GM12865 (cell line): ENCODE data around the gene FZD2.
"Not testable (repeated sequence)": the region's sequence is repeated elsewhere in the genome, so short reads cannot be mapped to it uniquely, and the experiment has no call there.

Experiments used
- DNase-seq: peaks from one replicate; pipeline ENCODE4 v3.0.0; 2010; ENCODE audit warnings: low read depth
- H3K4me3 ChIP-seq: 2 replicates; pipeline ENCODE4 v1.5.1; 2011; ENCODE audit warnings: mild to moderate bottlenecking, low read depth, low read length, control low read depth
- CTCF ChIP-seq: IDR thresholded peaks from 2 replicates; pipeline ENCODE4 v1.5.1; 2011; ENCODE audit warnings: low read length, control low read depth, low read depth, inconsistent platforms; ENCODE audit not compliant: insufficient read depth; ENCODE audit errors: missing control alignments

Gene FZD2

GRCh38 chr17:44584443-44584842 is 27.2 kb downstream of the FZD2 start:
- DNase-seq = no peak
- no peak for TF ChIP-seq CTCF
- no peak overlapping the region for H3K4me3 ChIP-seq

GRCh38 chr17:44585315-44585714 is 28.0 kb downstream of the FZD2 start:
- H3K4me3 ChIP-seq = no peak overlapping the region
- DNase-seq = no peak
- no peak for TF ChIP-seq CTCF

- no peak overlapping the region for H3K4me3 ChIP-seq
- no peak for DNase-seq
- no peak for TF ChIP-seq CTCF
Observed at GRCh38 chr17:44587339-44587738, 30.1 kb downstream of the FZD2 start.

- H3K4me3 ChIP-seq = no peak overlapping the region
- no peak for TF ChIP-seq CTCF
- DNase-seq = no peak
Observed at GRCh38 chr17:44589316-44590071, 32.2 kb downstream of the FZD2 start.

GRCh38 chr17:44590072-44590462 is 32.8 kb downstream of the FZD2 start:
- H3K4me3 ChIP-seq, DNase-seq: not testable (repeated sequence)

GRCh38 chr17:44590762-44591161 is 33.5 kb downstream of the FZD2 start:
- DNase-seq, H3K4me3 ChIP-seq: not testable (repeated sequence)

- TF ChIP-seq CTCF = no peak
- no peak for DNase-seq
- H3K4me3 ChIP-seq = no peak overlapping the region
Observed at GRCh38 chr17:44591206-44591605, 33.9 kb downstream of the FZD2 start.

- no peak for TF ChIP-seq CTCF
- no peak for DNase-seq
Observed at GRCh38 chr17:44593156-44593555, 35.9 kb downstream of the FZD2 start.

More at GRCh38 chr17:44593156-44593555, 35.9 kb downstream of the FZD2 start:
- no peak overlapping the region for H3K4me3 ChIP-seq
